A549 (cell line): Measurements from ENCODE around the gene INO80C. TPM values are rescaled to one million over a fixed set of nuclear protein-coding genes. Genes with fewer than 3 reads are reported as not detected.
A peak's percentile ranks its signal among the peaks of the same experiment; 100 is the strongest.

ENCODE experiments used
- ATAC-seq, 2 experiments: fragments of 200-7000 bp in 1 of 2; fragments of >200 bp in 1 of 2; cut with Nextera tagmentation in 1 of 2; cut with Tn5 transposase in 1 of 2; 3 replicates each; pipeline versions ENCODE4 v1.8.0 to v1.9.1; 2018 to 2020; ENCODE audit warnings: mild to moderate bottlenecking in 1 of 2, moderate library complexity in 1 of 2
- CTCF ChIA-PET: fragments of 300-600 bp; sonication (Branson Sonifier 250); formaldehyde crosslinking; extraction: SDS; loops from one replicate; lab custom pipeline; 2021; ENCODE audit warnings: antibody characterized with exemption, inconsistent platforms; lab: Yijun Ruan, JAX
- POLR2A ChIA-PET: fragments of 350-600 bp; formaldehyde crosslinking; extraction: SDS; loops from one replicate; lab custom pipeline; 2021; ENCODE audit warnings: antibody characterized with exemption, inconsistent platforms; lab: Yijun Ruan, JAX
- DNase-seq, 2 experiments: peaks; one replicate each; pipeline versions ENCODE4 v3.0.0 to v3.0.0-alpha.2; 2011 to 2016; ENCODE audit warnings: low read depth in 1 of 2, low spot score in 1 of 2
- FAIRE-seq: peaks from 2 replicates; lab custom pipeline; 2011; peaks lifted over from hg19 to GRCh38; lab: Jason Lieb, UNC
- H3K27ac ChIP-seq, 2 experiments: fragments of >200 bp; sonication (Bioruptor Twin); formaldehyde crosslinking; 3 replicates each; pipeline ENCODE4 v1.5.1; 2016 to 2017
- H3K4me1 ChIP-seq: fragments of >200 bp; sonication (Bioruptor Twin); formaldehyde crosslinking; 3 replicates; pipeline ENCODE4 v1.6.1; 2016
- H3K4me2 ChIP-seq: fragments of >200 bp; sonication (Bioruptor Twin); formaldehyde crosslinking; 3 replicates; pipeline ENCODE4 v1.6.1; 2016
- H3K4me3 ChIP-seq: fragments of >200 bp; sonication (Bioruptor Twin); formaldehyde crosslinking; 3 replicates; pipeline ENCODE4 v1.5.1; 2016
- H3K9me3 ChIP-seq: fragments of >200 bp; sonication (Bioruptor Twin); formaldehyde crosslinking; 3 replicates; pipeline ENCODE4 v1.6.1; 2016
- CEBPB ChIP-seq, 2 experiments: fragments of >200 bp in 1 of 2; sonication (Bioruptor Twin) in 1 of 2; formaldehyde crosslinking in 1 of 2; IDR thresholded peaks; 2 replicates each; pipeline ENCODE4 v1.6.1; 2012 to 2016
- CHD2 ChIP-seq: fragments of 150-350 bp; IDR thresholded peaks from 2 replicates; pipeline ENCODE4 v1.6.1; 2014; ENCODE audit warnings: low read length; ENCODE audit not compliant: partially characterized antibody
- E2F6 ChIP-seq: IDR thresholded peaks from 2 replicates; pipeline ENCODE4 v1.6.1; 2012; ENCODE audit warnings: low read depth, borderline replicate concordance
- EHF ChIP-seq: fragments of 250-450 bp; sonication (Bioruptor Pico); IDR thresholded peaks from 2 replicates; pipeline ENCODE4 v1.5.0; 2020; ENCODE audit warnings: mild to moderate bottlenecking
- ESRRA ChIP-seq: fragments of 150-350 bp; IDR thresholded peaks from 2 replicates; pipeline ENCODE4 v1.6.1; 2014; ENCODE audit warnings: mild to moderate bottlenecking, low read length, borderline replicate concordance
- FOSL2 ChIP-seq, 2 experiments: fragments of 450-650 bp in 1 of 2; fragments of >200 bp in 1 of 2; sonication (Bioruptor Twin) in 1 of 2; formaldehyde crosslinking; IDR thresholded peaks; 2 replicates each; pipeline versions ENCODE4 v1.5.0 to v1.6.1; 2016 to 2020; ENCODE audit warnings: mild to moderate bottlenecking in 1 of 2, moderate library complexity in 1 of 2
- GATA3 ChIP-seq: IDR thresholded peaks from 2 replicates; pipeline ENCODE4 v1.6.1; 2012; ENCODE audit warnings: borderline replicate concordance
- HES2 ChIP-seq: fragments of >200 bp; sonication (Bioruptor Twin); formaldehyde crosslinking; IDR thresholded peaks from 2 replicates; pipeline ENCODE4 v1.6.1; 2016
- HOXA7 ChIP-seq: fragments of 250-450 bp; sonication (Bioruptor Pico); IDR thresholded peaks from 2 replicates; pipeline ENCODE4 v1.5.0; 2020; ENCODE audit warnings: mild to moderate bottlenecking, moderate library complexity
- KDM1A ChIP-seq: fragments of 200-600 bp; sonication (generic); IDR thresholded peaks from 2 replicates; pipeline ENCODE4 v1.6.1; 2016; ENCODE audit warnings: low read depth, mild to moderate bottlenecking
- KDM5A ChIP-seq: fragments of 200-600 bp; sonication (generic); IDR thresholded peaks from 2 replicates; pipeline ENCODE4 v1.6.1; 2016; ENCODE audit warnings: antibody characterized with exemption, mild to moderate bottlenecking
- MAFK ChIP-seq: fragments of 450-650 bp; IDR thresholded peaks from 2 replicates; pipeline ENCODE4 v1.6.1; 2014; ENCODE audit not compliant: partially characterized antibody
- MAZ ChIP-seq: fragments of 150-350 bp; IDR thresholded peaks from 2 replicates; pipeline ENCODE4 v1.6.1; 2014; ENCODE audit warnings: antibody characterized with exemption, low read depth, low read length, borderline replicate concordance
- MYC ChIP-seq: IDR thresholded peaks from 2 replicates; pipeline ENCODE4 v1.6.1; 2012; ENCODE audit warnings: mild to moderate bottlenecking, inconsistent platforms, low read length, improper control_type of control experiment, borderline replicate concordance
- NFE2L2 ChIP-seq: fragments of 150-350 bp; conservative IDR thresholded peaks from 2 replicates; pipeline ENCODE4 v1.6.1; 2014; ENCODE audit warnings: low read length
- NPAS2 ChIP-seq: fragments of 250-450 bp; sonication (Bioruptor Pico); IDR thresholded peaks from 2 replicates; pipeline ENCODE4 v1.8.0; 2022; ENCODE audit warnings: mild to moderate bottlenecking, moderate library complexity, borderline replicate concordance
- PHF8 ChIP-seq: fragments of 200-600 bp; sonication (generic); IDR thresholded peaks from 2 replicates; pipeline ENCODE4 v1.6.1; 2016; ENCODE audit warnings: low read depth, mild to moderate bottlenecking, antibody characterized with exemption, moderate library complexity, borderline replicate concordance
- POLR2AphosphoS2 ChIP-seq: conservative IDR thresholded peaks from 2 replicates; pipeline ENCODE4 v1.6.1; 2012; ENCODE audit warnings: low read length, improper control_type of control experiment, inconsistent platforms
- RAD21 ChIP-seq, 2 experiments: fragments of >200 bp in 1 of 2; sonication (Bioruptor Twin) in 1 of 2; formaldehyde crosslinking in 1 of 2; IDR thresholded peaks in 1 of 2; conservative IDR thresholded peaks in 1 of 2; 2 replicates in 1 of 2; 3 replicates in 1 of 2; pipeline ENCODE4 v1.6.1; 2012 to 2018; ENCODE audit warnings: inconsistent platforms in 1 of 2
- RCOR1 ChIP-seq: fragments of 150-350 bp; IDR thresholded peaks from 2 replicates; pipeline ENCODE4 v1.6.1; 2014; ENCODE audit warnings: antibody characterized with exemption, low read length, low read depth
- SMC3 ChIP-seq: fragments of >200 bp; sonication (Bioruptor Twin); formaldehyde crosslinking; IDR thresholded peaks from 3 replicates; pipeline ENCODE4 v1.6.1; 2018; ENCODE audit warnings: inconsistent platforms
- ZNF302 ChIP-seq: fragments of 250-450 bp; sonication (Bioruptor Pico); IDR thresholded peaks from 2 replicates; pipeline ENCODE4 v1.9.0; 2021; ENCODE audit warnings: inconsistent platforms, mild to moderate bottlenecking, moderate library complexity
- WGBS: methylation state at CpG from one replicate; pipeline ENCODE4 v1.1.6; 2017; ENCODE audit errors: missing lambda C conversion rate; 5-methylcytosine and 5-hydroxymethylcytosine counted together
- polyA plus RNA-seq, 4 experiments: library from polyadenylated mRNA; depleted of rRNA in 3 of 4; stranded (reverse); fragments of >200 nt; fragmentation: RNase III in 1 of 4; extraction: RNeasy Plus Mini Kit Qiagen cat#74134 plus additional on column Dnase treatment in 1 of 4; gene quantifications; 2 replicates in 3 of 4; 3 replicates in 1 of 4; pipeline ENCODE4 v1.2.3, GENCODE V29; 2011 to 2017
- TF ChIP-seq, protein P1 (sequence below): fragments of >200 bp; sonication (Bioruptor Twin); formaldehyde crosslinking; IDR thresholded peaks from 3 replicates; pipeline ENCODE4 v1.6.1; 2016
- TF ChIP-seq, protein P2 (sequence below): IDR thresholded peaks from 2 replicates; pipeline ENCODE4 v1.6.1; 2012
- TF ChIP-seq, protein P3 (sequence below): fragments of 200-600 bp; sonication (generic); IDR thresholded peaks from 2 replicates; pipeline ENCODE4 v1.6.1; 2016; ENCODE audit warnings: antibody characterized with exemption, mild to moderate bottlenecking, moderate library complexity

INO80C gene
- polyA plus RNA-seq, 2 of the 4 experiments (the other 2 are of a cell fraction): 22.1 to 33.3 TPM

DNA sequence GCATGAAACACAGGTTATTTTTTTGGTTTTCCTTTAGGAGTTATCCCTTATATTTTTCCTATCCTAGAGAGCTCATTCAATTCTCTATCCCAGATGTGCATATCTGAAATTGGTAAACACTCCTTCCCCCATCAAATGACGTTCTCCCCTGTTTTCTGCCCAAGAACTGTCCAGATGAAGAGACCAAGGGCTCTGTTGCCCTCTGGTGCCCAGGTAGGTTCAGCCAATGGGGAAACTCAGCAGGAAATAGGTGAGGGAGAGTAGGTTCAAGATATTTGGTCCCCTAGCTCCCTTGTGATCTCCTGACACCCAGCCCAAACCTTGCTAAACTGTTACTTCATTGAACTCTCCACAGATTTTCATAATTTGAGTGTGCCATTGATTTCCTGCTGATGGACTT lies 14.1 kb upstream of the INO80C start:
- no peaks in the 10 kb centered on the region for H3K9me3 ChIP-seq
- FAIRE-seq: no peak
- ATAC-seq: no peak
- TF ChIP-seq RAD21 (conservative IDR thresholded peaks at IDR 0.05 in 1 of 2, IDR thresholded peaks at IDR 0.05 in 1 of 2) (peak in 1 of 2 experiments; percentile 33; a peak in 1 of 5 replicates), HES2 (no peak), NPAS2 (CRISPR knock-in tag) (no peak)
- TF ChIP-seq, all 56 proteins: peak for 1
- ChIA-PET POLR2A (interaction anchor here (3.2 kb wide), 1 partner anchor 14 kb away, joined by 15 read pairs; the partner anchor contains the start of gene INO80C), CTCF (no interaction called here)
- no peak for DNase-seq
- peaks cover 55% of the 10 kb centered on the region for H3K4me1 ChIP-seq
- peak overlapping the region; percentile 84 to 91; a peak in 5 of 6 replicates for H3K27ac ChIP-seq
- 0 out of 3 replicates have a peak overlapping the region, but pooled peaks have one; percentile 0 for H3K4me2 ChIP-seq
- no peak overlapping the region for H3K4me3 ChIP-seq
- WGBS: 69% methylated on average over 1 of the region's 1 CpG

- no peak for DNase-seq
- Histone ChIP-seq H3K9me3 (no peaks in the 10 kb centered on the region), H3K4me1 (peaks cover 59% of the 10 kb centered on the region), H3K4me3 (no peak overlapping the region), H3K4me2 (no peak overlapping the region), H3K27ac (peak overlapping the region; percentile 84 to 91; a peak in 5 of 6 replicates)
- ATAC-seq: no peak
- no peak for TF ChIP-seq MAZ
- TF ChIP-seq, protein P1, sequence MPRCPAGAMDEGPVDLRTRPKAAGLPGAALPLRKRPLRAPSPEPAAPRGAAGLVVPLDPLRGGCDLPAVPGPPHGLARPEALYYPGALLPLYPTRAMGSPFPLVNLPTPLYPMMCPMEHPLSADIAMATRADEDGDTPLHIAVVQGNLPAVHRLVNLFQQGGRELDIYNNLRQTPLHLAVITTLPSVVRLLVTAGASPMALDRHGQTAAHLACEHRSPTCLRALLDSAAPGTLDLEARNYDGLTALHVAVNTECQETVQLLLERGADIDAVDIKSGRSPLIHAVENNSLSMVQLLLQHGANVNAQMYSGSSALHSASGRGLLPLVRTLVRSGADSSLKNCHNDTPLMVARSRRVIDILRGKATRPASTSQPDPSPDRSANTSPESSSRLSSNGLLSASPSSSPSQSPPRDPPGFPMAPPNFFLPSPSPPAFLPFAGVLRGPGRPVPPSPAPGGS: no peak
- TF ChIP-seq ZNF302 (CRISPR knock-in tag): no peak
- TF ChIP-seq POLR2AphosphoS2: no peak
- no peak for TF ChIP-seq RAD21 (conservative IDR thresholded peaks at IDR 0.05 in 1 of 2, IDR thresholded peaks at IDR 0.05 in 1 of 2)
- TF ChIP-seq GATA3: no peak
- TF ChIP-seq KDM5A: no peak
- TF ChIP-seq, protein P2, sequence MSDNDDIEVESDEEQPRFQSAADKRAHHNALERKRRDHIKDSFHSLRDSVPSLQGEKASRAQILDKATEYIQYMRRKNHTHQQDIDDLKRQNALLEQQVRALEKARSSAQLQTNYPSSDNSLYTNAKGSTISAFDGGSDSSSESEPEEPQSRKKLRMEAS: no peak
- TF ChIP-seq E2F6: no peak
- TF ChIP-seq EHF (CRISPR knock-in tag): no peak
- no peak for TF ChIP-seq PHF8
- no peak for TF ChIP-seq MYC
- TF ChIP-seq MAFK: no peak
- no peak for TF ChIP-seq SMC3
- ChIA-PET CTCF (no interaction called here), POLR2A (interaction anchor here (3.2 kb wide), 1 partner anchor 14 kb away, joined by 15 read pairs; the partner anchor contains the start of gene INO80C)
- FAIRE-seq: no peak
- 90% methylated on average over 2 of the region's 2 CpGs for WGBS
These were observed 13.7 kb upstream of the INO80C start for GRCh38 chr18:35511428-35511827.

- no peak for DNase-seq
- ATAC-seq: no peak
- POLR2A ChIA-PET: no interaction called here
- CTCF ChIA-PET: no interaction called here
- H3K4me1 ChIP-seq: peaks cover 68% of the 10 kb centered on the region
- peak overlapping the region; percentile 24 to 91; a peak in 2 of 6 replicates for H3K27ac ChIP-seq
- no peaks in the 10 kb centered on the region for H3K9me3 ChIP-seq
- no peak overlapping the region for H3K4me3 ChIP-seq
- FAIRE-seq: no peak
- 49% methylated on average over 4 of the region's 4 CpGs for WGBS
- H3K4me2 ChIP-seq: no peak overlapping the region
- TF ChIP-seq, protein P1: no peak
- no peak for TF ChIP-seq CHD2
- TF ChIP-seq, protein P3, sequence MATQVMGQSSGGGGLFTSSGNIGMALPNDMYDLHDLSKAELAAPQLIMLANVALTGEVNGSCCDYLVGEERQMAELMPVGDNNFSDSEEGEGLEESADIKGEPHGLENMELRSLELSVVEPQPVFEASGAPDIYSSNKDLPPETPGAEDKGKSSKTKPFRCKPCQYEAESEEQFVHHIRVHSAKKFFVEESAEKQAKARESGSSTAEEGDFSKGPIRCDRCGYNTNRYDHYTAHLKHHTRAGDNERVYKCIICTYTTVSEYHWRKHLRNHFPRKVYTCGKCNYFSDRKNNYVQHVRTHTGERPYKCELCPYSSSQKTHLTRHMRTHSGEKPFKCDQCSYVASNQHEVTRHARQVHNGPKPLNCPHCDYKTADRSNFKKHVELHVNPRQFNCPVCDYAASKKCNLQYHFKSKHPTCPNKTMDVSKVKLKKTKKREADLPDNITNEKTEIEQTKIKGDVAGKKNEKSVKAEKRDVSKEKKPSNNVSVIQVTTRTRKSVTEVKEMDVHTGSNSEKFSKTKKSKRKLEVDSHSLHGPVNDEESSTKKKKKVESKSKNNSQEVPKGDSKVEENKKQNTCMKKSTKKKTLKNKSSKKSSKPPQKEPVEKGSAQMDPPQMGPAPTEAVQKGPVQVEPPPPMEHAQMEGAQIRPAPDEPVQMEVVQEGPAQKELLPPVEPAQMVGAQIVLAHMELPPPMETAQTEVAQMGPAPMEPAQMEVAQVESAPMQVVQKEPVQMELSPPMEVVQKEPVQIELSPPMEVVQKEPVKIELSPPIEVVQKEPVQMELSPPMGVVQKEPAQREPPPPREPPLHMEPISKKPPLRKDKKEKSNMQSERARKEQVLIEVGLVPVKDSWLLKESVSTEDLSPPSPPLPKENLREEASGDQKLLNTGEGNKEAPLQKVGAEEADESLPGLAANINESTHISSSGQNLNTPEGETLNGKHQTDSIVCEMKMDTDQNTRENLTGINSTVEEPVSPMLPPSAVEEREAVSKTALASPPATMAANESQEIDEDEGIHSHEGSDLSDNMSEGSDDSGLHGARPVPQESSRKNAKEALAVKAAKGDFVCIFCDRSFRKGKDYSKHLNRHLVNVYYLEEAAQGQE: no peak
- no peak for TF ChIP-seq HOXA7 (CRISPR knock-in tag)
- no peak for TF ChIP-seq E2F6
- TF ChIP-seq KDM1A: no peak
- no peak for TF ChIP-seq CEBPB (IDR thresholded peaks at IDR 0.05)
- TF ChIP-seq NFE2L2: no peak
- no peak for TF ChIP-seq ESRRA
- no peak for TF ChIP-seq FOSL2 (IDR thresholded peaks at IDR 0.05)
- no peak for TF ChIP-seq FOSL2 (CRISPR knock-in tag; IDR thresholded peaks at IDR 0.05)
- TF ChIP-seq RCOR1: no peak
These were observed 12.4 kb upstream of the INO80C start for GRCh38 chr18:35510076-35510651.
